ENCODE data around the gene SHISA4. TPM values are rescaled to one million over a fixed set of nuclear protein-coding genes. Genes with fewer than 3 reads are reported as not detected.

The SHISA4 gene
- total and polyA plus RNA-seq, 2 donors (not counting 1 experiment from before 2014, with no cell fraction given), result 0.12 TPM; not detected in 1

DNA sequence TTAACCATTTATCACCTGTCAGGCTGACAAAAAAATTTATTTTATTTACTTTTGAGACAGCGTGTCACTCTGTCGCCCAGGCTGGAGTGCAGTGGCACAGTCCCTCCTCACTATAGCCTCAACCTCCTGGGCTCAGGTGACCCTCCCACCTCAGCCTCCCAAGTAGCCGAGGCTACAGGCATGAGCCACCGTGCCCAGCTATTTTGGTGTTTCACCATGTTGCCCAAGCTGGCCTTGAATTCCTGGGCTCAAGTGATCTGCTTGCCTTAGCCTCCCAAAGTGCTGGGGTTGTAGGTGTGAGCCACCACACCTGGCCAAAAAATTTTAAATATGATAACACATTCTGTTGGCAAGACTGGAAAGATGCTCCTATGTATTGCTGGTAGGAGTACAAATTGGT, 48.6 kb upstream of the SHISA4 start:
- no peaks in the 10 kb centered on the region for H3K9me3 ChIP-seq (ENCODE audit: control extremely low read depth in 1 of 3, control insufficient read depth in 2 of 3, insufficient read depth in 1 of 3, low read length in 2 of 3)
- peaks cover 95% of the 10 kb centered on the region for H3K79me2 ChIP-seq (ENCODE audit: control insufficient read depth, insufficient read depth, low read length)
- ATAC-seq (ENCODE audit: low read depth), result no peak
- no peak overlapping the region for H3K4me2 ChIP-seq (replicated peaks; ENCODE audit: low read depth, low read length, poor library complexity, severe bottlenecking)
- intact Hi-C loops (cut with micrococcal nuclease), result no loop called here
- DNase-seq, result no peak
- no peaks in the 10 kb centered on the region for H3K27me3 ChIP-seq (replicated peaks in 1 of 4; ENCODE audit: control extremely low read depth in 1 of 4, control insufficient read depth in 3 of 4, insufficient read depth in 4 of 4, low read length in 3 of 4)
- no peak overlapping the region for H3K27ac Mint-ChIP-seq
- peaks cover 56% of the 10 kb centered on the region for H4K20me1 ChIP-seq (ENCODE audit: control insufficient read depth, insufficient read depth, low read length, poor library complexity, severe bottlenecking)
- peaks cover 28% of the 10 kb centered on the region for H3K4me1 Mint-ChIP-seq
- WGBS (ENCODE audit: insufficient coverage), result 91% methylated on average over 4 of the region's 4 CpGs
- ChIA-PET POLR2A (no interaction called here), CTCF (no interaction called here)
- H3K27me3 Mint-ChIP-seq, result no peaks in the 10 kb centered on the region
- H3K9me3 Mint-ChIP-seq (ENCODE audit: insufficient read depth), result no peaks in the 10 kb centered on the region
- no peak overlapping the region for H3K4me3 ChIP-seq (ENCODE audit: control extremely low read depth in 1 of 5, extremely low read depth in 1 of 5, insufficient read depth in 1 of 5, low read depth in 2 of 5, low read length in 4 of 5)
- H2AFZ ChIP-seq (ENCODE audit: insufficient read depth, low read depth, low read length, poor library complexity, severe bottlenecking), result no peak overlapping the region
- peaks cover 7 to 10% of the 10 kb centered on the region in 2 experiments for H3K36me3 ChIP-seq (replicated peaks in 1 of 2; ENCODE audit: control extremely low read depth in 1 of 2, control insufficient read depth in 1 of 2, extremely low read depth in 1 of 2, insufficient read depth in 2 of 2, low read length in 1 of 2)
- TF ChIP-seq EZH2 (IDR thresholded peaks at IDR 0.05; ENCODE audit: borderline replicate concordance, insufficient read depth, low read depth, low read length, poor library complexity, severe bottlenecking), result no peak
- TF ChIP-seq, protein P1, sequence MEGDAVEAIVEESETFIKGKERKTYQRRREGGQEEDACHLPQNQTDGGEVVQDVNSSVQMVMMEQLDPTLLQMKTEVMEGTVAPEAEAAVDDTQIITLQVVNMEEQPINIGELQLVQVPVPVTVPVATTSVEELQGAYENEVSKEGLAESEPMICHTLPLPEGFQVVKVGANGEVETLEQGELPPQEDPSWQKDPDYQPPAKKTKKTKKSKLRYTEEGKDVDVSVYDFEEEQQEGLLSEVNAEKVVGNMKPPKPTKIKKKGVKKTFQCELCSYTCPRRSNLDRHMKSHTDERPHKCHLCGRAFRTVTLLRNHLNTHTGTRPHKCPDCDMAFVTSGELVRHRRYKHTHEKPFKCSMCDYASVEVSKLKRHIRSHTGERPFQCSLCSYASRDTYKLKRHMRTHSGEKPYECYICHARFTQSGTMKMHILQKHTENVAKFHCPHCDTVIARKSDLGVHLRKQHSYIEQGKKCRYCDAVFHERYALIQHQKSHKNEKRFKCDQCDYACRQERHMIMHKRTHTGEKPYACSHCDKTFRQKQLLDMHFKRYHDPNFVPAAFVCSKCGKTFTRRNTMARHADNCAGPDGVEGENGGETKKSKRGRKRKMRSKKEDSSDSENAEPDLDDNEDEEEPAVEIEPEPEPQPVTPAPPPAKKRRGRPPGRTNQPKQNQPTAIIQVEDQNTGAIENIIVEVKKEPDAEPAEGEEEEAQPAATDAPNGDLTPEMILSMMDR (IDR thresholded peaks at IDR 0.05), result no peak
- H3K27ac ChIP-seq (ENCODE audit: low read length in 2 of 2), result no peak overlapping the region
- peaks cover 7% of the 10 kb centered on the region in 2 donors for H3K4me1 ChIP-seq (ENCODE audit: control insufficient read depth in 2 of 2, insufficient read depth in 2 of 2, low read length in 2 of 2)
- H3K4me3 Mint-ChIP-seq, result no peak overlapping the region
- H3K9ac ChIP-seq (ENCODE audit: low read length), result no peak overlapping the region

DNA sequence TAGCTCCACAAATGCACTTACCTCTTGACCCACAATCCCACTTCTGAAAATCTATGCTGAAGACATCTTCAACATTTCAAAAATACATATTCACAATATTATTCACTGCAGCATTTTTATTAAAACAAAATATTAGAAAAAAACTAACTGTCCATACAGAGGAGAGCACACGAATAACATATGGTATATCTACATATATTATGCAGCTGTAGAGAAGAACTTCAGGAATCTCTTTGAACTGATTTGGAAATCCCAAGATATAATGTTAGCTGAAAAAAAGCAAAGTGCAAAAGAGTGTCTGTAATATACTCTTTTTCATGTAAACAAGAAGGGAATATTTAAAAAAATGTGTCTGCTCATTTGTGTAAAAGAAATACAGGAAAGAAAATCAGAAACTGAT, 48.2 kb upstream of the SHISA4 start:
- peaks cover 7% of the 10 kb centered on the region in 2 donors for H3K4me1 ChIP-seq (ENCODE audit: control insufficient read depth in 2 of 2, insufficient read depth in 2 of 2, low read length in 2 of 2)
- no peak for TF ChIP-seq EZH2 (IDR thresholded peaks at IDR 0.05; ENCODE audit: borderline replicate concordance, insufficient read depth, low read depth, low read length, poor library complexity, severe bottlenecking)
- TF ChIP-seq, protein P1 (IDR thresholded peaks at IDR 0.05), result no peak
- no peaks in the 10 kb centered on the region for H3K9me3 ChIP-seq (ENCODE audit: control extremely low read depth in 1 of 3, control insufficient read depth in 2 of 3, insufficient read depth in 1 of 3, low read length in 2 of 3)
- intact Hi-C loops (cut with micrococcal nuclease), result no loop called here
- H2AFZ ChIP-seq (ENCODE audit: insufficient read depth, low read depth, low read length, poor library complexity, severe bottlenecking), result no peak overlapping the region
- DNase-seq (no peak), ATAC-seq (ENCODE audit: low read depth) (no peak)
- no peak overlapping the region for H3K4me2 ChIP-seq (replicated peaks; ENCODE audit: low read depth, low read length, poor library complexity, severe bottlenecking)
- peaks cover 28% of the 10 kb centered on the region for H3K4me1 Mint-ChIP-seq
- WGBS (ENCODE audit: insufficient coverage), result no CpG with 5 or more reads among the region's 1 CpG
- peaks cover 93% of the 10 kb centered on the region for H3K79me2 ChIP-seq (ENCODE audit: control insufficient read depth, insufficient read depth, low read length)
- peaks cover 5 to 10% of the 10 kb centered on the region in 2 experiments for H3K36me3 ChIP-seq (replicated peaks in 1 of 2; ENCODE audit: control extremely low read depth in 1 of 2, control insufficient read depth in 1 of 2, extremely low read depth in 1 of 2, insufficient read depth in 2 of 2, low read length in 1 of 2)
- peaks cover 52% of the 10 kb centered on the region for H4K20me1 ChIP-seq (ENCODE audit: control insufficient read depth, insufficient read depth, low read length, poor library complexity, severe bottlenecking)
- POLR2A ChIA-PET, result no interaction called here
- CTCF ChIA-PET, result no interaction called here
- H3K27ac Mint-ChIP-seq, result no peak overlapping the region
- no peaks in the 10 kb centered on the region for H3K27me3 ChIP-seq (replicated peaks in 1 of 4; ENCODE audit: control extremely low read depth in 1 of 4, control insufficient read depth in 3 of 4, insufficient read depth in 4 of 4, low read length in 3 of 4)
- no peaks in the 10 kb centered on the region for H3K27me3 Mint-ChIP-seq
- H3K4me3 Mint-ChIP-seq, result no peak overlapping the region
- no peak overlapping the region for H3K4me3 ChIP-seq (ENCODE audit: control extremely low read depth in 1 of 5, extremely low read depth in 1 of 5, insufficient read depth in 1 of 5, low read depth in 2 of 5, low read length in 4 of 5)
- H3K9me3 Mint-ChIP-seq (ENCODE audit: insufficient read depth), result no peaks in the 10 kb centered on the region
- H3K9ac ChIP-seq (ENCODE audit: low read length), result no peak overlapping the region
- H3K27ac ChIP-seq (ENCODE audit: low read length in 2 of 2), result no peak overlapping the region
